ENCODE data around the gene SLC38A1.

SLC38A1 gene

GRCh38 chr12:46265102-46265501, 3.7 kb downstream of the SLC38A1 start:
- no peak overlapping the region for H3K27ac ChIP-seq (ENCODE audit: low read length)
- no peaks in the 10 kb centered on the region for H4K20me1 ChIP-seq (ENCODE audit: insufficient read depth, low read length)
- ATAC-seq (ENCODE audit: insufficient read depth, low read depth) (no peak), DNase-seq (no peak)
- TF ChIP-seq CTCF (IDR thresholded peaks at IDR 0.05; ENCODE audit: borderline replicate concordance, extremely low read depth, low read length, poor library complexity, severe bottlenecking), result no peak
- no peak for TF ChIP-seq EZH2 (IDR thresholded peaks at IDR 0.05; ENCODE audit: borderline replicate concordance, low read depth, low read length, severe bottlenecking)
- peaks cover 47% of the 10 kb centered on the region for H3K79me2 ChIP-seq (ENCODE audit: insufficient read depth, low read length)
- H3K27me3 ChIP-seq (ENCODE audit: insufficient read depth, low read length, poor library complexity), result no peaks in the 10 kb centered on the region
- H3K9ac ChIP-seq (ENCODE audit: low read depth, low read length), result no peak overlapping the region
- peaks cover 35% of the 10 kb centered on the region for H3K4me1 ChIP-seq (ENCODE audit: insufficient read depth, low read length)
- no peak overlapping the region for H3K4me2 ChIP-seq (ENCODE audit: insufficient read depth, low read length)
- H3K36me3 ChIP-seq (ENCODE audit: insufficient read depth, low read length), result no peaks in the 10 kb centered on the region; the same call in 1 of the 2 replicates
- H2AFZ ChIP-seq (ENCODE audit: low read depth, low read length), result no peak overlapping the region
- peaks cover 2% of the 10 kb centered on the region for H3K9me3 ChIP-seq (ENCODE audit: insufficient read depth, low read length, severe bottlenecking)
- no peak overlapping the region for H3K4me3 ChIP-seq (ENCODE audit: low read depth in 1 of 2, low read length in 2 of 2)

GRCh38 chr12:46264057-46264456, 4.8 kb downstream of the SLC38A1 start:
- no peak for TF ChIP-seq CTCF (IDR thresholded peaks at IDR 0.05; ENCODE audit: borderline replicate concordance, extremely low read depth, low read length, poor library complexity, severe bottlenecking)
- no peak for TF ChIP-seq EZH2 (IDR thresholded peaks at IDR 0.05; ENCODE audit: borderline replicate concordance, low read depth, low read length, severe bottlenecking)
- ATAC-seq (ENCODE audit: insufficient read depth, low read depth) (no peak), DNase-seq (no peak)
- H3K27ac ChIP-seq (ENCODE audit: low read length), result no peak overlapping the region
- H3K9me3 ChIP-seq (ENCODE audit: insufficient read depth, low read length, severe bottlenecking), result peaks cover 2% of the 10 kb centered on the region
- H3K4me2 ChIP-seq (ENCODE audit: insufficient read depth, low read length), result no peak overlapping the region
- H3K79me2 ChIP-seq (ENCODE audit: insufficient read depth, low read length), result peaks cover 52% of the 10 kb centered on the region
- no peaks in the 10 kb centered on the region; the same call in 1 of the 2 replicates for H3K36me3 ChIP-seq (ENCODE audit: insufficient read depth, low read length)
- no peak overlapping the region for H3K9ac ChIP-seq (ENCODE audit: low read depth, low read length)
- H3K4me1 ChIP-seq (ENCODE audit: insufficient read depth, low read length), result peaks cover 27% of the 10 kb centered on the region
- H2AFZ ChIP-seq (ENCODE audit: low read depth, low read length), result no peak overlapping the region
- no peak overlapping the region for H3K4me3 ChIP-seq (ENCODE audit: low read depth in 1 of 2, low read length in 2 of 2)
- H3K27me3 ChIP-seq (ENCODE audit: insufficient read depth, low read length, poor library complexity), result no peaks in the 10 kb centered on the region
- H4K20me1 ChIP-seq (ENCODE audit: insufficient read depth, low read length), result no peaks in the 10 kb centered on the region

- Histone ChIP-seq H3K36me3 (ENCODE audit: insufficient read depth, low read length) (no peaks in the 10 kb centered on the region; the same call in 1 of the 2 replicates), H4K20me1 (ENCODE audit: insufficient read depth, low read length) (no peaks in the 10 kb centered on the region), H3K4me1 (ENCODE audit: insufficient read depth, low read length) (peaks cover 21% of the 10 kb centered on the region), H3K79me2 (ENCODE audit: insufficient read depth, low read length) (peaks cover 51% of the 10 kb centered on the region), H3K9me3 (ENCODE audit: insufficient read depth, low read length, severe bottlenecking) (peaks cover 1% of the 10 kb centered on the region), H3K27ac (ENCODE audit: low read length) (no peak overlapping the region), H3K4me2 (ENCODE audit: insufficient read depth, low read length) (no peak overlapping the region), H3K27me3 (ENCODE audit: insufficient read depth, low read length, poor library complexity) (no peaks in the 10 kb centered on the region), H2AFZ (ENCODE audit: low read depth, low read length) (no peak overlapping the region), H3K9ac (ENCODE audit: low read depth, low read length) (no peak overlapping the region), H3K4me3 (ENCODE audit: low read depth in 1 of 2, low read length in 2 of 2) (no peak overlapping the region)
- ATAC-seq (ENCODE audit: insufficient read depth, low read depth) (no peak), DNase-seq (no peak)
- no peak for TF ChIP-seq EZH2 (IDR thresholded peaks at IDR 0.05; ENCODE audit: borderline replicate concordance, low read depth, low read length, severe bottlenecking)
- TF ChIP-seq CTCF (IDR thresholded peaks at IDR 0.05; ENCODE audit: borderline replicate concordance, extremely low read depth, low read length, poor library complexity, severe bottlenecking), result no peak
These were observed 5.5 kb downstream of the SLC38A1 start for GRCh38 chr12:46263140-46264016.
